MG63 (cell line): ENCODE results near the gene FKBP4. TPM values are rescaled to one million over a fixed set of nuclear protein-coding genes. Genes with fewer than 3 reads are reported as not detected.

Source experiments
- total RNA-seq: library from RNA; depleted of rRNA; stranded (reverse); fragments of >200 nt; shearing (Covaris generic); gene quantifications from 2 replicates; pipeline ENCODE4 v1.2.3, GENCODE V29; 2014; ENCODE audit warnings: low replicate concordance; rRNA removed

Gene FKBP4
- total RNA-seq, 1 experiment from 2014 or later, result 105 TPM

Other genes with a start within 250 kb of the FKBP4 start
- gene ITFG2, start 17.7 kb downstream of the FKBP4 start, total RNA-seq, result 12.5 and 14.6 TPM in 2 replicates
- gene NRIP2, start 40.1 kb downstream of the FKBP4 start, total RNA-seq, result not detected in 2 replicates
- not detected in 2 replicates for gene TEX52, start 62.1 kb downstream of the FKBP4 start, total RNA-seq
- 24.5 and 30.9 TPM in 2 replicates for gene FOXM1, start 82.2 kb downstream of the FKBP4 start, total RNA-seq
- 51.2 and 52.8 TPM in 2 replicates for gene RHNO1, start 82.3 kb downstream of the FKBP4 start, total RNA-seq
- gene TULP3, start 95.9 kb downstream of the FKBP4 start, total RNA-seq, result 20.3 and 21.1 TPM in 2 replicates
- 3.3 and 30.8 TPM in 2 replicates for gene TEAD4, start 164.4 kb downstream of the FKBP4 start, total RNA-seq